OCI-LY7 (cell line): ENCODE data around the gene SWSAP1.
"Not testable (repeated sequence)": the region's sequence is repeated elsewhere in the genome, so short reads cannot be mapped to it uniquely, and the experiment has no call there.

Source experiments
- EZH2phosphoT487 ChIP-seq: fragments of 200-600 bp; sonication (generic); IDR thresholded peaks from 2 replicates; pipeline ENCODE4 v1.6.1; 2018; ENCODE audit warnings: low read depth, borderline replicate concordance, mild to moderate bottlenecking, mixed run types, antibody characterized with exemption, low read length, moderate library complexity, mixed read lengths
- TF ChIP-seq, protein P1 (sequence below): fragments of 200-600 bp; sonication (generic); conservative IDR thresholded peaks from 2 replicates; pipeline ENCODE4 v1.5.1; 2014; ENCODE audit warnings: mild to moderate bottlenecking, antibody characterized with exemption, low read length, moderate library complexity, mixed read lengths

DNA sequence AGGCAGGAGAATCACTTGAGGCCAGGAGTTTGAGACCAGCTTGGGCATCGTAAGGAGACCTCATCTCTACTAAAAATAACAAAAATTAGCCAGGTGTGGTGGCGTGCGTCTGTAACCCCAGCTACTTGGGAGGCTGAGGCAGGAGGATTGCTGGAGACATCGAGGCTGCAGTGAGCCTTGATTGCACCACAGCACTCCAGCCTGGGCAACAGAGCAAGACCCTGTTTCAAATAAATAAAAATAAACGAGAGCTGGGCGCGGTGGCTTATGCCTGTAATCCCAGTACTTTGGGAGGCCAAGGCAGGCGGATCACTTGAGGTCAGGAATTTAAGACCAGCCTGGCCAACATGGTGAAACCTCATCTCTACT lies 34.4 kb upstream of the SWSAP1 start:
- TF ChIP-seq, protein P1, sequence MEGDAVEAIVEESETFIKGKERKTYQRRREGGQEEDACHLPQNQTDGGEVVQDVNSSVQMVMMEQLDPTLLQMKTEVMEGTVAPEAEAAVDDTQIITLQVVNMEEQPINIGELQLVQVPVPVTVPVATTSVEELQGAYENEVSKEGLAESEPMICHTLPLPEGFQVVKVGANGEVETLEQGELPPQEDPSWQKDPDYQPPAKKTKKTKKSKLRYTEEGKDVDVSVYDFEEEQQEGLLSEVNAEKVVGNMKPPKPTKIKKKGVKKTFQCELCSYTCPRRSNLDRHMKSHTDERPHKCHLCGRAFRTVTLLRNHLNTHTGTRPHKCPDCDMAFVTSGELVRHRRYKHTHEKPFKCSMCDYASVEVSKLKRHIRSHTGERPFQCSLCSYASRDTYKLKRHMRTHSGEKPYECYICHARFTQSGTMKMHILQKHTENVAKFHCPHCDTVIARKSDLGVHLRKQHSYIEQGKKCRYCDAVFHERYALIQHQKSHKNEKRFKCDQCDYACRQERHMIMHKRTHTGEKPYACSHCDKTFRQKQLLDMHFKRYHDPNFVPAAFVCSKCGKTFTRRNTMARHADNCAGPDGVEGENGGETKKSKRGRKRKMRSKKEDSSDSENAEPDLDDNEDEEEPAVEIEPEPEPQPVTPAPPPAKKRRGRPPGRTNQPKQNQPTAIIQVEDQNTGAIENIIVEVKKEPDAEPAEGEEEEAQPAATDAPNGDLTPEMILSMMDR: not testable (repeated sequence)
- TF ChIP-seq EZH2phosphoT487: not testable (repeated sequence)
